ENCODE data around the gene CHRNA5.

Gene CHRNA5

GRCh38 chr15:78540141-78540870, 25.0 kb upstream of the CHRNA5 start, which contains the start of gene PSMA4:
TSS of gene PSMA4 (plus strand) at chr15:78540444. CDS start at chr15:78541928, 1,484 bp downstream.
- Histone ChIP-seq H3K4me3 (ENCODE audit: low read length) (peak within 1 kb of the TSS; percentile 84), H3K79me2 (ENCODE audit: low read length) (peaks cover 40% of the 10 kb centered on the region), H3K27me3 (ENCODE audit: low read depth, low read length) (no peaks in the 10 kb centered on the region), H3K9me3 (ENCODE audit: insufficient read depth, low read length) (no peaks in the 10 kb centered on the region), H4K20me1 (ENCODE audit: insufficient read depth, low read length) (0 out of 2 replicates have a peak, but pooled peaks cover 6% of the 10 kb centered on the region), H3K4me2 (ENCODE audit: low read length) (peak within 1 kb of the TSS; percentile 82), H3K27ac (ENCODE audit: low read length) (peak within 1 kb of the TSS; percentile 80), H3K4me1 (ENCODE audit: low read length) (peaks cover 21% of the 10 kb centered on the region), H3K36me3 (replicated peaks; ENCODE audit: low read depth, low read length) (peaks cover 32% of the 10 kb centered on the region), H3K9ac (ENCODE audit: low read length) (peak within 1 kb of the TSS; percentile 92), H2AFZ (ENCODE audit: low read depth, low read length) (peak within 1 kb of the TSS; percentile 66)
- TF ChIP-seq EZH2phosphoT487 (IDR thresholded peaks at IDR 0.05; ENCODE audit: low read depth), result no peak
- 0 out of 2 replicates have a peak, but pooled peaks have one; percentile 20 for TF ChIP-seq CTCF (IDR thresholded peaks at IDR 0.05; ENCODE audit: low read depth, low read length)

- H3K4me1 ChIP-seq (ENCODE audit: low read length), result peaks cover 19% of the 10 kb centered on the region
- peak overlapping the region; percentile 82 for H3K4me2 ChIP-seq (ENCODE audit: low read length)
- TF ChIP-seq CTCF (IDR thresholded peaks at IDR 0.05; ENCODE audit: low read depth, low read length) (no peak), EZH2phosphoT487 (IDR thresholded peaks at IDR 0.05; ENCODE audit: low read depth) (no peak)
- H3K9ac ChIP-seq (ENCODE audit: low read length), result peak overlapping the region; percentile 92
- H3K27ac ChIP-seq (ENCODE audit: low read length), result peak overlapping the region; percentile 80
- H4K20me1 ChIP-seq (ENCODE audit: insufficient read depth, low read length), result 0 out of 2 replicates have a peak, but pooled peaks cover 6% of the 10 kb centered on the region
- H3K9me3 ChIP-seq (ENCODE audit: insufficient read depth, low read length), result no peaks in the 10 kb centered on the region
- no peaks in the 10 kb centered on the region for H3K27me3 ChIP-seq (ENCODE audit: low read depth, low read length)
- peaks cover 39% of the 10 kb centered on the region for H3K36me3 ChIP-seq (replicated peaks; ENCODE audit: low read depth, low read length)
- peaks cover 40% of the 10 kb centered on the region for H3K79me2 ChIP-seq (ENCODE audit: low read length)
- peak overlapping the region; percentile 84 for H3K4me3 ChIP-seq (ENCODE audit: low read length)
- no peak overlapping the region for H2AFZ ChIP-seq (ENCODE audit: low read depth, low read length)
Measured at GRCh38 chr15:78540871-78541743, 24.2 kb upstream of the CHRNA5 start.

DNA sequence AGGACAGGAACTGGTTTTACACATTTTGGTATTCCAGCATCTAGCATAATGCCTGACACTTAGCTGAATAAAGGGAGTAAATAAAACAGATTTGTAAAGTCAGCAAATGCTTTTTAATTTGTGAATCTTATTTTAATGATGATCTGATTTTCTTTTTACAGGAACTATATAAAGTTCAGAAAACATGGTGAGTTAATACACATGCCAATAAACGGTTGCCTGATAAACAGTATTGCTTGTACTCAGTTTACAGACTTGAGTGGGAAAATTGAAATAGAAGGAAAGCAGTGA, 23.6 kb upstream of the CHRNA5 start:
- H2AFZ ChIP-seq (ENCODE audit: low read depth, low read length), result no peak overlapping the region
- H4K20me1 ChIP-seq (ENCODE audit: insufficient read depth, low read length), result 0 out of 2 replicates have a peak, but pooled peaks cover 6% of the 10 kb centered on the region
- H3K79me2 ChIP-seq (ENCODE audit: low read length), result peaks cover 40% of the 10 kb centered on the region
- H3K36me3 ChIP-seq (replicated peaks; ENCODE audit: low read depth, low read length), result peaks cover 44% of the 10 kb centered on the region
- no peaks in the 10 kb centered on the region for H3K9me3 ChIP-seq (ENCODE audit: insufficient read depth, low read length)
- H3K27me3 ChIP-seq (ENCODE audit: low read depth, low read length), result no peaks in the 10 kb centered on the region
- TF ChIP-seq CTCF (IDR thresholded peaks at IDR 0.05; ENCODE audit: low read depth, low read length) (no peak), EZH2phosphoT487 (IDR thresholded peaks at IDR 0.05; ENCODE audit: low read depth) (no peak)
- H3K9ac ChIP-seq (ENCODE audit: low read length), result peak overlapping the region; percentile 92
- peak overlapping the region; percentile 82 for H3K4me2 ChIP-seq (ENCODE audit: low read length)
- peak overlapping the region; percentile 84 for H3K4me3 ChIP-seq (ENCODE audit: low read length)
- H3K4me1 ChIP-seq (ENCODE audit: low read length), result peaks cover 13% of the 10 kb centered on the region
- H3K27ac ChIP-seq (ENCODE audit: low read length), result peak overlapping the region; percentile 80

- H4K20me1 ChIP-seq (ENCODE audit: insufficient read depth, low read length), result 0 out of 2 replicates have a peak, but pooled peaks cover 6% of the 10 kb centered on the region
- no peaks in the 10 kb centered on the region for H3K9me3 ChIP-seq (ENCODE audit: insufficient read depth, low read length)
- no peak overlapping the region for H3K27ac ChIP-seq (ENCODE audit: low read length)
- H3K4me1 ChIP-seq (ENCODE audit: low read length), result peaks cover 11% of the 10 kb centered on the region
- no peak overlapping the region for H3K9ac ChIP-seq (ENCODE audit: low read length)
- TF ChIP-seq CTCF (IDR thresholded peaks at IDR 0.05; ENCODE audit: low read depth, low read length) (no peak), EZH2phosphoT487 (IDR thresholded peaks at IDR 0.05; ENCODE audit: low read depth) (no peak)
- no peak overlapping the region for H3K4me2 ChIP-seq (ENCODE audit: low read length)
- peaks cover 51% of the 10 kb centered on the region for H3K36me3 ChIP-seq (replicated peaks; ENCODE audit: low read depth, low read length)
- H2AFZ ChIP-seq (ENCODE audit: low read depth, low read length), result no peak overlapping the region
- peaks cover 40% of the 10 kb centered on the region for H3K79me2 ChIP-seq (ENCODE audit: low read length)
- H3K4me3 ChIP-seq (ENCODE audit: low read length), result no peak overlapping the region
- no peaks in the 10 kb centered on the region for H3K27me3 ChIP-seq (ENCODE audit: low read depth, low read length)
Measured at GRCh38 chr15:78542647-78543046, 22.7 kb upstream of the CHRNA5 start.
